Natural killer cell (primary cell): ENCODE data around the gene ZNF358. TPM values are rescaled to one million over a fixed set of nuclear protein-coding genes. Genes with fewer than 3 reads are reported as not detected.

Experiments used
- ATAC-seq, 3 donors: fragments of 150-1000 bp in 2 of 3; fragments of 200-7000 bp in 1 of 3; cut with Tn5 transposase; 1 replicate in 1 of 3; 2 replicates in 2 of 3; pipeline ENCODE4 v1.10.0; 2021; ENCODE audit warnings: mild to moderate bottlenecking in 2 of 3, moderate library complexity in 2 of 3
- DNase-seq, 2 donors: peaks; one replicate each; pipeline versions ENCODE4 v3.0.0 to v3.0.0-alpha.2; 2013 to 2021; ENCODE audit warnings: mixed read lengths in 1 of 2
- H3K27ac ChIP-seq: one replicate; pipeline ENCODE4 v1.5.1; 2013; ENCODE audit warnings: mild to moderate bottlenecking, low read length
- H3K27me3 ChIP-seq: one replicate; pipeline ENCODE4 v1.6.1; 2013; ENCODE audit warnings: low read length; ENCODE audit not compliant: control insufficient read depth, insufficient read depth
- H3K36me3 ChIP-seq: one replicate; pipeline ENCODE4 v1.6.1; 2013; ENCODE audit warnings: low read length; ENCODE audit not compliant: control insufficient read depth, insufficient read depth
- H3K4me1 ChIP-seq: one replicate; pipeline ENCODE4 v1.6.1; 2013; ENCODE audit warnings: low read length; ENCODE audit not compliant: control insufficient read depth, insufficient read depth
- H3K4me3 ChIP-seq: one replicate; pipeline ENCODE4 v1.5.1; 2013; ENCODE audit warnings: low read length
- H3K9me3 ChIP-seq: one replicate; pipeline ENCODE4 v1.6.1; 2013; ENCODE audit warnings: low read length; ENCODE audit not compliant: control insufficient read depth, insufficient read depth
- H3K27ac Mint-ChIP-seq, 2 donors: one replicate each; pipeline ENCODE4 v1.8.0; 2022; ENCODE audit warnings: mild to moderate bottlenecking in 2 of 2, mixed read lengths in 2 of 2, moderate library complexity in 1 of 2
- H3K27me3 Mint-ChIP-seq, 2 donors: one replicate each; pipeline ENCODE4 v1.8.0; 2022; ENCODE audit warnings: low read depth in 2 of 2, mixed read lengths in 2 of 2
- H3K36me3 Mint-ChIP-seq: one replicate; pipeline ENCODE4 v1.8.0; 2022; ENCODE audit warnings: mixed read lengths
- H3K4me1 Mint-ChIP-seq, 2 donors: one replicate each; pipeline ENCODE4 v1.8.0; 2022; ENCODE audit warnings: mixed read lengths in 2 of 2
- H3K4me3 Mint-ChIP-seq: one replicate; pipeline ENCODE4 v1.8.0; 2022; ENCODE audit warnings: mild to moderate bottlenecking, moderate library complexity, mixed read lengths
- H3K9me3 Mint-ChIP-seq, 2 donors: one replicate each; pipeline ENCODE4 v1.8.0; 2022; ENCODE audit warnings: mixed read lengths in 2 of 2
- CTCF ChIP-seq: fragments of 200-600 bp; IDR thresholded peaks from one replicate; pipeline ENCODE4 v1.8.0; 2022; ENCODE audit warnings: antibody characterized with exemption
- WGBS: methylation state at CpG from one replicate; pipeline ENCODE4 v1.1.7; 2013; ENCODE audit warnings: missing lambda C conversion rate; ENCODE audit not compliant: insufficient coverage; 5-methylcytosine and 5-hydroxymethylcytosine counted together
- intact Hi-C: fragments of 100-400 bp; cut with micrococcal nuclease; formaldehyde crosslinking; loops from one replicate; pipeline ENCODE4 v1.14.2; 2022
- total RNA-seq, 4 donors: library from RNA; stranded (reverse); fragments of 120-200 nt in 1 of 4; gene quantifications; one replicate each; pipeline versions ENCODE4 v1.2.3 to v1.2.4, GENCODE V29; 2013 to 2022

ZNF358 gene
- total RNA-seq, 3 donors from 2014 or later (not counting 1 experiment from before 2014, with no cell fraction given): 9.8 to 11.6 (median 10.9) TPM

GRCh38 chr19:7505682-7506384 is 10.1 kb upstream of the ZNF358 start:
- intact Hi-C loops: no loop called here
- Mint-ChIP-seq H3K4me1 (peaks cover 0 to 22% of the 10 kb centered on the region in 2 donors), H3K36me3 (no peaks in the 10 kb centered on the region), H3K9me3 (no peaks in the 10 kb centered on the region), H3K27ac (no peak overlapping the region), H3K4me3 (no peak overlapping the region), H3K27me3 (peaks cover 8 to 17% of the 10 kb centered on the region in 2 donors)
- Histone ChIP-seq H3K4me1 (peaks cover 15% of the 10 kb centered on the region), H3K9me3 (peaks cover 3% of the 10 kb centered on the region), H3K4me3 (no peak overlapping the region), H3K36me3 (no peaks in the 10 kb centered on the region), H3K27me3 (peaks cover 19% of the 10 kb centered on the region), H3K27ac (no peak overlapping the region)
- WGBS: 8% methylated on average over 26 of the region's 33 CpGs
- DNase-seq (peak in 1 of 2 donors; percentile 45), ATAC-seq (peak; percentile 48 to 53 (median 52))
- TF ChIP-seq CTCF: no peak

GRCh38 chr19:7506385-7507328 is 9.2 kb upstream of the ZNF358 start:
- peak; percentile 74 to 83 (median 76) for ATAC-seq
- TF ChIP-seq CTCF: no peak
- Mint-ChIP-seq H3K4me1 (peaks cover 0 to 22% of the 10 kb centered on the region in 2 donors), H3K9me3 (no peaks in the 10 kb centered on the region), H3K27ac (no peak overlapping the region), H3K4me3 (no peak overlapping the region), H3K36me3 (no peaks in the 10 kb centered on the region), H3K27me3 (peaks cover 3 to 12% of the 10 kb centered on the region in 2 donors)
- peak in 1 of 2 donors; percentile 52 for DNase-seq
- H3K27ac ChIP-seq: no peak overlapping the region
- WGBS: 49% methylated on average over 20 of the region's 20 CpGs
- H3K4me1 ChIP-seq: peaks cover 15% of the 10 kb centered on the region
- H3K4me3 ChIP-seq: no peak overlapping the region
- H3K36me3 ChIP-seq: no peaks in the 10 kb centered on the region
- peaks cover 3% of the 10 kb centered on the region for H3K9me3 ChIP-seq
- intact Hi-C loops: no loop called here
- H3K27me3 ChIP-seq: peaks cover 15% of the 10 kb centered on the region

- DNase-seq (no peak), ATAC-seq (peak in 2 of 3 donors; percentile 58 to 67)
- Mint-ChIP-seq H3K36me3 (no peaks in the 10 kb centered on the region), H3K4me3 (no peak overlapping the region), H3K27ac (no peak overlapping the region), H3K9me3 (no peaks in the 10 kb centered on the region), H3K27me3 (peaks cover 0 to 10% of the 10 kb centered on the region in 2 donors), H3K4me1 (peaks cover 0 to 22% of the 10 kb centered on the region in 2 donors)
- WGBS: 49% methylated on average over 11 of the region's 11 CpGs
- Histone ChIP-seq H3K27me3 (peaks cover 15% of the 10 kb centered on the region), H3K36me3 (no peaks in the 10 kb centered on the region), H3K27ac (no peak overlapping the region), H3K9me3 (peaks cover 3% of the 10 kb centered on the region), H3K4me1 (peaks cover 15% of the 10 kb centered on the region), H3K4me3 (no peak overlapping the region)
- no peak for TF ChIP-seq CTCF
- intact Hi-C loops: no loop called here
Measured at GRCh38 chr19:7507884-7508283, 8.0 kb upstream of the ZNF358 start.
